Endodermal cell (in vitro differentiated cells): ENCODE measurements around the gene ZNF587B. TPM values are rescaled to one million over a fixed set of nuclear protein-coding genes. Genes with fewer than 3 reads are reported as not detected.
"Not testable (repeated sequence)": the region's sequence is repeated elsewhere in the genome, so short reads cannot be mapped to it uniquely, and the experiment has no call there.

Experiments
- DNase-seq: peaks from one replicate; pipeline ENCODE4 v3.0.0-alpha.2; 2017
- H3K27ac ChIP-seq: 2 replicates; pipeline ENCODE4 v1.5.1; 2013; ENCODE audit warnings: mild to moderate bottlenecking, low read depth, low read length, moderate library complexity
- H3K27me3 ChIP-seq: 2 replicates; pipeline ENCODE4 v1.6.1; 2013; ENCODE audit warnings: mild to moderate bottlenecking, low read length, moderate library complexity; ENCODE audit not compliant: insufficient read depth, control insufficient read depth, poor library complexity, severe bottlenecking
- H3K36me3 ChIP-seq: 2 replicates; pipeline ENCODE4 v1.7.0; 2013; ENCODE audit warnings: mild to moderate bottlenecking, low read length, moderate library complexity; ENCODE audit not compliant: control insufficient read depth, insufficient read depth
- H3K4me1 ChIP-seq: one replicate; pipeline ENCODE4 v1.7.0; 2013; ENCODE audit warnings: low read length; ENCODE audit not compliant: control insufficient read depth, insufficient read depth
- H3K4me3 ChIP-seq: 2 replicates; pipeline ENCODE4 v1.5.1; 2013; ENCODE audit warnings: mild to moderate bottlenecking, low read length, moderate library complexity
- H3K9ac ChIP-seq: 2 replicates; pipeline ENCODE4 v1.6.1; 2013; ENCODE audit warnings: mild to moderate bottlenecking, low read length, moderate library complexity; ENCODE audit not compliant: poor library complexity, severe bottlenecking; ENCODE audit errors: extremely low read depth
- H3K9me3 ChIP-seq: 2 replicates; pipeline ENCODE4 v1.6.1; 2013; ENCODE audit warnings: mild to moderate bottlenecking, low read length, moderate library complexity; ENCODE audit not compliant: control insufficient read depth
- H3K27ac Mint-ChIP-seq: 2 replicates; pipeline ENCODE4 v1.8.0; 2020; ENCODE audit warnings: mixed read lengths
- H3K27me3 Mint-ChIP-seq: 2 replicates; pipeline ENCODE4 v1.8.0; 2021; ENCODE audit warnings: mild to moderate bottlenecking, mixed read lengths; ENCODE audit not compliant: insufficient read depth
- H3K36me3 Mint-ChIP-seq: 2 replicates; pipeline ENCODE4 v1.8.0; 2020; ENCODE audit warnings: low read depth, mixed read lengths
- H3K4me1 Mint-ChIP-seq: 2 replicates; pipeline ENCODE4 v1.8.0; 2020; ENCODE audit warnings: mixed read lengths
- H3K4me3 Mint-ChIP-seq: 2 replicates; pipeline ENCODE4 v1.8.0; 2020; ENCODE audit warnings: mild to moderate bottlenecking, moderate library complexity, mixed read lengths
- H3K9me3 Mint-ChIP-seq: 2 replicates; pipeline ENCODE4 v1.8.0; 2020; ENCODE audit warnings: mild to moderate bottlenecking, mixed read lengths
- WGBS, 2 experiments: methylation state at CpG; one replicate each; pipeline versions ENCODE4 v1.1.5 to v1.1.7; 2013; ENCODE audit warnings: missing lambda C conversion rate in 2 of 2, mixed read lengths in 1 of 2; ENCODE audit not compliant: insufficient coverage in 1 of 2, insufficient read length in 1 of 2; 5-methylcytosine and 5-hydroxymethylcytosine counted together
- total RNA-seq, 2 donors: library from RNA; stranded (reverse); fragmentation: NEBNext Ultra II Directional in 1 of 2; extraction: Animal tissue kit (Norgen Biotek cat#: 25700) in 1 of 2; gene quantifications; 2 replicates in 1 of 2; 3 replicates in 1 of 2; pipeline ENCODE4 v1.2.1, GENCODE V29; 2021
- TF ChIP-seq, protein P1 (sequence below): fragments of 200-600 bp; sonication (generic); conservative IDR thresholded peaks from 2 replicates; pipeline ENCODE4 v1.5.0; 2021; ENCODE audit warnings: antibody characterized with exemption, mild to moderate bottlenecking

The ZNF587B gene
- total RNA-seq, 2 donors from 2014 or later: 37.0 to 39.9 TPM

DNA sequence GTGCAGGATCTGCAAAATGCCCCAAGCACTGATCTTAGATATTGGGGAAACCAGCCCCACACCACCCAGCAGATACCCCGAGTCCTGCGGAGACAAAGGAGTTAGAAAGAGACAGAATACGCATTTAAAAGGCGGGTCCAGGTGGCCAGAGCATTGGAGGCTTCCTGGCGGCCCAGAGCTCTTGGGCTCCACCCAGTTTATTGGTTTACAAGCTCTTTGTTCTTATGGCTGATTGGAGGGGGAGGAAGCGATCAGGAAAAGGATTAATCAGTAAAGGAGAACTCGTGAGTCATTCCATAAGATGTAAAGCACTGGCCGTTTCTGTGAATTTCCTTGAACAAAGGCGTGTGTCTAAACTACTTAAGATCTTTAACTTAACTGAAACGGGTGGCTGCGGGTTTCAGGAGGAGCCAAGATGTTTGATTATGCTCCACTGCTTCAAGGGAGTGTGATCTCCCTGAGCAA lies 20.5 kb downstream of the ZNF587B start:
- Mint-ChIP-seq H3K4me3 (peak overlapping the region; percentile 77), H3K4me1 (peaks cover 21% of the 10 kb centered on the region), H3K9me3 (no peaks in the 10 kb centered on the region), H3K27ac (peak overlapping the region; percentile 93), H3K36me3 (peaks cover 46% of the 10 kb centered on the region), H3K27me3 (no peaks in the 10 kb centered on the region)
- H3K4me3 ChIP-seq: peak overlapping the region; percentile 97
- H3K4me1 ChIP-seq: no peaks in the 10 kb centered on the region
- WGBS, 2 experiments: 22 to 46% methylated on average over 7 to 11 of the region's 11 CpGs
- no peaks in the 10 kb centered on the region for H3K27me3 ChIP-seq
- H3K9ac ChIP-seq: peak overlapping the region; percentile 94
- TF ChIP-seq, protein P1, sequence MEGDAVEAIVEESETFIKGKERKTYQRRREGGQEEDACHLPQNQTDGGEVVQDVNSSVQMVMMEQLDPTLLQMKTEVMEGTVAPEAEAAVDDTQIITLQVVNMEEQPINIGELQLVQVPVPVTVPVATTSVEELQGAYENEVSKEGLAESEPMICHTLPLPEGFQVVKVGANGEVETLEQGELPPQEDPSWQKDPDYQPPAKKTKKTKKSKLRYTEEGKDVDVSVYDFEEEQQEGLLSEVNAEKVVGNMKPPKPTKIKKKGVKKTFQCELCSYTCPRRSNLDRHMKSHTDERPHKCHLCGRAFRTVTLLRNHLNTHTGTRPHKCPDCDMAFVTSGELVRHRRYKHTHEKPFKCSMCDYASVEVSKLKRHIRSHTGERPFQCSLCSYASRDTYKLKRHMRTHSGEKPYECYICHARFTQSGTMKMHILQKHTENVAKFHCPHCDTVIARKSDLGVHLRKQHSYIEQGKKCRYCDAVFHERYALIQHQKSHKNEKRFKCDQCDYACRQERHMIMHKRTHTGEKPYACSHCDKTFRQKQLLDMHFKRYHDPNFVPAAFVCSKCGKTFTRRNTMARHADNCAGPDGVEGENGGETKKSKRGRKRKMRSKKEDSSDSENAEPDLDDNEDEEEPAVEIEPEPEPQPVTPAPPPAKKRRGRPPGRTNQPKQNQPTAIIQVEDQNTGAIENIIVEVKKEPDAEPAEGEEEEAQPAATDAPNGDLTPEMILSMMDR: no peak
- H3K36me3 ChIP-seq: peaks cover 43% of the 10 kb centered on the region
- no peaks in the 10 kb centered on the region for H3K9me3 ChIP-seq
- DNase-seq: peak; percentile 72
- peak overlapping the region; percentile 54 for H3K27ac ChIP-seq

DNA sequence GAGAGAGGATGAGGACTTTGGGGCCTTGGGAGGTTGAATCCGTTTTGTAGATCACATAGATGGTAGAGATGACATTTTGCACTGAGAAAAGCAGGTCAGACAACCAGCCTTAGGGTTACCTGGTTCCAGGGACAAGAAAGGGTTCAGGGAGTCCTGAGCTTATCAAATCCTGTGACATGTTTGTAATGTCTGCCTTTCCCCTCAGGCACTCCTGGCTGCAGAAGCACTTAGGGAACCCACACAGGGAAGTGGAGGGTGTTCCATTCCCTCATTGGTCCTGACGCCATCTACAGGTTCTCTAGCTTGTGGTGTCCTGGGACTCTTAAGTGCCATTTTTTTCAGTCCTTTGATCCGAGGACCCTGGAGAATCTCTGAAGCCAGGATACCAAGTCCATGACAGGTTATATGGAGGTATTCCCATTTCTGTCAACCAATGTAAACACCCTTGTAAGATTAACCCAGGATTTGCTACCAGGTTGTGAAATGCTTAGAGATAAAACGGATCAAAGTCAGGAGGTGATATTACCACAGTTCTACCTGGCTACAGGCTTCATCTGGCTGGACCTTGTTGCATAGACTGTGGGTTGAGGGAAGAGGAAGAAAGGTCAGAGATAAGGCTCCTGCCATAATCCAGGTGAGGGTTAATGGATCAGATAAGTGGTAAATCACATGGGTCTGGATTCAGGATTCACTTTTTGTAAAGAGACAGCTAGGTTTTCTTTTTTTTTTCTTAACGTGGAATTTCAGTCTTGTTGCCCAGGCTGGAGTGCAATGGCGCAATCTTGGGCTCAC lies 21.9 kb downstream of the ZNF587B start:
- Mint-ChIP-seq H3K36me3 (peaks cover 49% of the 10 kb centered on the region), H3K4me1 (peaks cover 21% of the 10 kb centered on the region), H3K27ac (peak overlapping the region; percentile 9), H3K4me3 (peak overlapping the region; percentile 77)
- H3K27me3 ChIP-seq, H3K9ac ChIP-seq, DNase-seq, H3K27ac ChIP-seq, H3K9me3 ChIP-seq, H3K27me3 Mint-ChIP-seq, H3K9me3 Mint-ChIP-seq, H3K4me1 ChIP-seq: not testable (repeated sequence)
- 91 to 94% methylated on average over 3 of the region's 6 CpGs for WGBS, 2 experiments
- Histone ChIP-seq H3K36me3 (peaks cover 37% of the 10 kb centered on the region), H3K4me3 (peak overlapping the region; percentile 97)

DNA sequence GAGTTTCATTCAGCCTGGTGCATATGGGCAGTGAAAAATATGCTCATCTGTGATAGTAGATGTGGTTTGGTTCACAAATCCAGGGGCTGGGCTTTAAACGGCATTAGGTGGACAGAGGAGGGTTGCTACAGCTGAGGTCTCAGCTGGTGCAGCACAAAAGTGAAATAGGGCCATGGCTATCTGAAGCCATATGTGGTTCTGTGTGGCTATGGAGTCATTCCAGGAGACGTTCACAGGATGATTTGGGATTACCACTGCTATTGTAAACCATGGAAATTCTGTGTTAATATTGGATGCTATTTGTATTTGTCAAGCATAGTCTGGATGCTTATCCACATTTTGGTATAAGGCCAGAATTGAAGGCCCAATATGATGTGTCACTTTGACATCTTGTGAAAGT lies 24.0 kb downstream of the ZNF587B start:
- not testable (repeated sequence) for H3K9ac ChIP-seq, H3K27me3 ChIP-seq, DNase-seq, H3K27ac Mint-ChIP-seq, H3K27me3 Mint-ChIP-seq, H3K4me3 ChIP-seq, H3K27ac ChIP-seq, H3K9me3 ChIP-seq, H3K4me3 Mint-ChIP-seq, H3K4me1 ChIP-seq
- peaks cover 15% of the 10 kb centered on the region for H3K9me3 Mint-ChIP-seq
- peaks cover 21% of the 10 kb centered on the region for H3K4me1 Mint-ChIP-seq
- peaks cover 46% of the 10 kb centered on the region for H3K36me3 ChIP-seq
- H3K36me3 Mint-ChIP-seq: peaks cover 62% of the 10 kb centered on the region
- WGBS, 2 experiments: 100% methylated on average over 2 of the region's 2 CpGs; no CpG with 5 or more reads in 1 of the 2 experiments

- H3K27ac ChIP-seq, H3K4me3 Mint-ChIP-seq: not testable (repeated sequence)
These were observed 32.3 kb downstream of the ZNF587B start for GRCh38 chr19:57862351-57862750.

More at GRCh38 chr19:57862351-57862750, 32.3 kb downstream of the ZNF587B start:
- Mint-ChIP-seq H3K36me3 (peaks cover 91% of the 10 kb centered on the region), H3K9me3 (peaks cover 31% of the 10 kb centered on the region)
- not testable (repeated sequence) for H3K4me1 Mint-ChIP-seq, H3K27me3 ChIP-seq, H3K4me1 ChIP-seq, H3K27ac Mint-ChIP-seq, DNase-seq, H3K9me3 ChIP-seq, H3K27me3 Mint-ChIP-seq, H3K9ac ChIP-seq, H3K4me3 ChIP-seq
- H3K36me3 ChIP-seq: peaks cover 88% of the 10 kb centered on the region
- WGBS, 2 experiments: 90 to 100% methylated on average over 2 to 3 of the region's 3 CpGs
